ENCODE data around the gene BCDIN3D. TPM values are rescaled to one million over a fixed set of nuclear protein-coding genes. Genes with fewer than 3 reads are reported as not detected.
A peak's percentile ranks its signal among the peaks of the same experiment; 100 is the strongest.
"Not testable (repeated sequence)": the region's sequence is repeated elsewhere in the genome, so short reads cannot be mapped to it uniquely, and the experiment has no call there.

Gene BCDIN3D
- total and polyA plus RNA-seq, 5 donors from 2014 or later = 4.6 to 9.8 (median 8.6) TPM

DNA sequence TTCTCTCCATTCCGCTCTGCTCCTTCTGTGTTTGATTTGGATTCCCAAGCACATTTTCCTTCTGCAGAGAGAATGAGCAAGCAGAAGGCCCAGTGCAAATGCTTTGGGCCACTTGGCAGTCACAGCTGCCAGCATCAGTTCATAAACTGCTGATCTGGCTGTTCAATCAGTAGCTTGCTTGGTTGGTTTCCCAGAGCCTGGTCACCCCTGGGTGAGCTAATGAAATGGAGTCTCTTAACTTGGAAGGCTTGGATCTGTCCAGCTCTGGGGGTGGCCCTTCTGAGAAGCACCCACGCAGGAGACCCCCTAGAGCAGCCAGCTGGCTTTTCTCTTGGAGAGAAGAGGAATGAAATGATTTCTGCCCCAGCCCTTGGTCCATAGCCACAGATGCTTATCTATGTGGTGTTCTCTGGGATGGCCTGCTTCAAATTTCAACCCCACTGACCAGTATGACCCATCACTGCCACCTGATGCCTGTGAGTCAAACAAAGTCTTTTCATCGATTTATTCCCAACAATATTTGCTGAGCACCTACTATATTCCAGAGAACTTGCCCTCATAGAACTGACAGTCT lies 30.5 kb upstream of the BCDIN3D start:
- no peak overlapping the region for H3K4me3 ChIP-seq (ENCODE audit: low read depth, low read length)
- no peaks in the 10 kb centered on the region for H3K36me3 ChIP-seq (ENCODE audit: control insufficient read depth, insufficient read depth, low read length)
- no peaks in the 10 kb centered on the region for H3K9me3 ChIP-seq (ENCODE audit: control insufficient read depth in 2 of 2, low read length in 2 of 2)
- no peak overlapping the region for H3K27ac ChIP-seq (ENCODE audit: insufficient read depth, low read length, poor library complexity, severe bottlenecking)
- no peak for ATAC-seq (ENCODE audit: low read depth in 2 of 2)
- H3K36me3 Mint-ChIP-seq = no peaks in the 10 kb centered on the region
- H3K4me3 Mint-ChIP-seq = no peak overlapping the region
- H3K27me3 ChIP-seq (ENCODE audit: control insufficient read depth, insufficient read depth, low read length) = no peaks in the 10 kb centered on the region
- peaks cover 6% of the 10 kb centered on the region for H3K27me3 Mint-ChIP-seq
- no peaks in the 10 kb centered on the region for H3K4me1 ChIP-seq (ENCODE audit: control insufficient read depth, insufficient read depth, low read length, poor library complexity, severe bottlenecking)
- no peaks in the 10 kb centered on the region for H3K4me1 Mint-ChIP-seq
- H3K27ac Mint-ChIP-seq = no peak overlapping the region
- H3K9me3 Mint-ChIP-seq = peaks cover 0 to 5% (median 0%) of the 10 kb centered on the region in 7 donors
- DNase-seq = no peak

DNA sequence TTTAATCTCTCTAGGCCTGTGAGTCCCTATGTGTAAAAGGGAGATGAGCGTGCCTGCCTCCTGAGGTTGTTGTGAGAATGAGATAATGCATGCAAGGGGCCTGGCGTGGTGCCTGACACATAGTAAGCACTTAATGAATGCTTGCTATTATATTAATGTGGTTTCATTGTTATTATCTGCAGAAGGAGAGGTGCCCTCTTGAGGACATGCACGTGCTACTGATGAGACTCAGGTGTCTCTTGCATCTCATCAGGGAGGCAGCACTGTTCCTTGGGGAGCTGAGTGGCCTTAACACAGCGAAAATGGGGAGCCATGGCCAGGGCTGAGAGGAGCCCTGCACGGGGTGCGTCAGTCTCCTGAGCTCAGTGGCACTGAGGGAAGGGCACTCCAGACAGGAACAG lies 29.9 kb upstream of the BCDIN3D start:
- DNase-seq (no peak), ATAC-seq (ENCODE audit: low read depth in 2 of 2) (no peak)
- H3K9me3 Mint-ChIP-seq = peaks cover 0 to 2% (median 0%) of the 10 kb centered on the region in 7 donors
- Histone ChIP-seq H3K27ac (ENCODE audit: insufficient read depth, low read length, poor library complexity, severe bottlenecking) (no peak overlapping the region), H3K4me3 (ENCODE audit: low read depth, low read length) (no peak overlapping the region), H3K27me3 (ENCODE audit: control insufficient read depth, insufficient read depth, low read length) (no peaks in the 10 kb centered on the region), H3K9me3 (ENCODE audit: control insufficient read depth in 2 of 2, low read length in 2 of 2) (no peaks in the 10 kb centered on the region), H3K4me1 (ENCODE audit: control insufficient read depth, insufficient read depth, low read length, poor library complexity, severe bottlenecking) (no peaks in the 10 kb centered on the region), H3K36me3 (ENCODE audit: control insufficient read depth, insufficient read depth, low read length) (no peaks in the 10 kb centered on the region)
- no peaks in the 10 kb centered on the region for H3K4me1 Mint-ChIP-seq
- no peaks in the 10 kb centered on the region for H3K36me3 Mint-ChIP-seq
- H3K4me3 Mint-ChIP-seq = no peak overlapping the region
- no peak overlapping the region for H3K27ac Mint-ChIP-seq
- H3K27me3 Mint-ChIP-seq = peaks cover 8% of the 10 kb centered on the region

DNA sequence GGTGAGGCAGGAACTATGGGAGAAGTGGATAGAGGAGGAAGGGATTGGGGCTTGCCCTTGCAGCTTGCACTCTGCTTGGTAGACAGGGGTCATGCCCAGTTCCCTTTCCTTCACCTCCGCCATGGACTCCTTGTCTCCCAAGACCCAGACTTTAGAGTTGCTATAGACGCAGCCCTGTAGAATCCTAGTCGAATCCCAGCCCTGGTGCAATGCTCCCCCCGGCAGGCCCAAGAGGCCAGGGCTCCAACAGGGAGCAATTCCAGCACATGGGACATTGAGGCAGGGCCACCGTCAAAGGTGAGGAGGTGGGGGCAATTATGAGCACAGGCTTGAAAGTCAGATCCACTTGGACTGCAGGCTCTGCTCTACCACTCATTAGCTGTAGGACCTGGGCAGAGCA lies 29.5 kb upstream of the BCDIN3D start:
- ATAC-seq (ENCODE audit: low read depth in 2 of 2) = no peak
- no peak overlapping the region for H3K4me3 Mint-ChIP-seq

DNA sequence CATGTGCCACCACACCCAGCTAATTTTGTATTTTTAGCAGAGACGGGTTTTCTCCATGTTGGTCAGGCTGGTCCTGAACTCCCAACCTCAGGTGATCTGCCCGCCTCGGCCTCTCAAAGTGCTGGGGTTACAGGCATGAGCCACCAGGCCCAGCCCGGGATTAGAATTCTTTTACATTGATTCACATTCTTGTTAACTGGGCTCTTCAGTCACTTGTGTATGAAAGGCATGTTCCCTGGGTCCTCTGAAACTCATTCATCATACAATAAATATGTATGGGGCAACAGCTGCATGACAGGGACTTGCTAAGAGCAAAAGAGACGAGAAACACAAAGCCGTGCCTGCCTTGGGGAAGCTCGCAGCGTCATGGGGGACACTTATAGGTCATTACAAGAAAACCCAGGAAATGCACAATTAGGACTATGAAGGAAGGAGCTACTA lies 28.9 kb upstream of the BCDIN3D start:
- H3K36me3 ChIP-seq (ENCODE audit: control insufficient read depth, insufficient read depth, low read length); H3K9me3 ChIP-seq (ENCODE audit: control insufficient read depth in 2 of 2, low read length in 2 of 2); H3K36me3 Mint-ChIP-seq; ATAC-seq (ENCODE audit: low read depth in 2 of 2); H3K4me1 Mint-ChIP-seq; H3K27ac ChIP-seq (ENCODE audit: insufficient read depth, low read length, poor library complexity, severe bottlenecking); H3K4me1 ChIP-seq (ENCODE audit: control insufficient read depth, insufficient read depth, low read length, poor library complexity, severe bottlenecking); H3K9me3 Mint-ChIP-seq; H3K4me3 Mint-ChIP-seq; DNase-seq; H3K4me3 ChIP-seq (ENCODE audit: low read depth, low read length); H3K27me3 ChIP-seq (ENCODE audit: control insufficient read depth, insufficient read depth, low read length): not testable (repeated sequence)
- Mint-ChIP-seq H3K27ac (peak overlapping the region in 1 of 3 donors; percentile 3), H3K27me3 (peaks cover 10% of the 10 kb centered on the region)

More for the DNA sequence above, 29.5 kb upstream of the BCDIN3D start:
- Histone ChIP-seq H3K36me3 (ENCODE audit: control insufficient read depth, insufficient read depth, low read length) (no peaks in the 10 kb centered on the region), H3K27ac (ENCODE audit: insufficient read depth, low read length, poor library complexity, severe bottlenecking) (no peak overlapping the region), H3K4me3 (ENCODE audit: low read depth, low read length) (no peak overlapping the region), H3K9me3 (ENCODE audit: control insufficient read depth in 2 of 2, low read length in 2 of 2) (no peaks in the 10 kb centered on the region), H3K27me3 (ENCODE audit: control insufficient read depth, insufficient read depth, low read length) (no peaks in the 10 kb centered on the region), H3K4me1 (ENCODE audit: control insufficient read depth, insufficient read depth, low read length, poor library complexity, severe bottlenecking) (no peaks in the 10 kb centered on the region)
- Mint-ChIP-seq H3K27ac (peak overlapping the region in 1 of 3 donors; percentile 3), H3K9me3 (no peaks in the 10 kb centered on the region), H3K4me1 (no peaks in the 10 kb centered on the region), H3K27me3 (peaks cover 10% of the 10 kb centered on the region), H3K36me3 (no peaks in the 10 kb centered on the region)
- no peak for DNase-seq

DNA sequence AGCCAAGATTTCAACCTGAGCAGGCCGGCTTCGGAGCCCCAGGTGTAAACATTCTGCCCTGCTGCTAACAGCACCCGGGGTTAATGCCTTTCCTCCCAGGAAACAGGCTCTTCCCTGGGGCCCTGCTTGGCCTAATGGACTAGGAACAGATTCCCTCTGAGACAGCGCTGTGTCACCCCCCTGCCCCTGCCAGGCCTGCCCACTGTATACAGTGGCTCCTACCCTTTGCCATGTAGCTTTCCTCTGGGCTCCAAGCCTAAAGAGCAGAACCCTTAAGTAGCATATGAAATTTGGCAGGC lies 28.3 kb upstream of the BCDIN3D start:
- ATAC-seq (ENCODE audit: low read depth in 2 of 2) = no peak
- Histone ChIP-seq H3K36me3 (ENCODE audit: control insufficient read depth, insufficient read depth, low read length) (no peaks in the 10 kb centered on the region), H3K4me1 (ENCODE audit: control insufficient read depth, insufficient read depth, low read length, poor library complexity, severe bottlenecking) (no peaks in the 10 kb centered on the region), H3K27ac (ENCODE audit: insufficient read depth, low read length, poor library complexity, severe bottlenecking) (no peak overlapping the region), H3K27me3 (ENCODE audit: control insufficient read depth, insufficient read depth, low read length) (no peaks in the 10 kb centered on the region), H3K9me3 (ENCODE audit: control insufficient read depth in 2 of 2, low read length in 2 of 2) (no peaks in the 10 kb centered on the region), H3K4me3 (ENCODE audit: low read depth, low read length) (no peak overlapping the region)
- Mint-ChIP-seq H3K36me3 (no peaks in the 10 kb centered on the region), H3K4me3 (no peak overlapping the region), H3K4me1 (no peaks in the 10 kb centered on the region), H3K27ac (no peak overlapping the region), H3K9me3 (no peaks in the 10 kb centered on the region), H3K27me3 (peaks cover 10% of the 10 kb centered on the region)
- no peak for DNase-seq

DNA sequence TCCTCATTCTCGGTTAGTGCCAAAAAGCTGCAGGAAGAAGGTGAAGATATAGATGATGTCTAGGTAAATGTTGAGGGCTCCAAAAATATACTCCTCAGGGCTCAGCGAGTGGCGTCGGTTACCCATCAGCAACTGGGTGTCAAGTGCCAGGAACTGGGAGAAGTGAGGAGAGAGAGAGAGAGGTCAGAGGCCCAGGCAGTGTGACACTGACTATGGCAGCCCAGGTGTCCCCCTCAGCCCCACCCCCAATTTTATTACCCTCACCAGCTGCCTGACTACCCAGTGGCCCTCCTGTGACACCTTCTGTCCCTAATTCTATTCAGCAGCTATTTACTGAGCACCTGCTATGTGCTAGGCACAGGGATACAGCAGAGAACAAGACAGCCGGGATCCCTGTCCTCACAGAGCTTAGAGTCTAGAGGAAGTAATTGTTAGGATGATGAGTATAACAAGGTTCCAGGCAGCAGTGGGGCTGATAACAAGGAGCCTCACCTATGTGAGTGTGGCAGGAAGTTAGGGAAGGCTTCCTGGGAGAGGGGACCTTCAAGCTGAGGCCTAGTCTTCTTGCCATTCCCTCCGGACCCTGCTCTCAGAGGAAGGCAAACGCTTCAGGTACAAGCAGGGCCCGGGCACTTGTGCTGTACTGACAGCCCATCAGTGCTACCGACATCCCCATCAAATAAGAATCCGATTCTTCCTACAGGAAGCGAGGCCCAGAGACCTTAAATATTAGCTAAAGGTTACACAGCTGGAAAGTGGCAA lies 27.8 kb upstream of the BCDIN3D start:
- no peaks in the 10 kb centered on the region for H3K4me1 Mint-ChIP-seq
- Histone ChIP-seq H3K4me1 (ENCODE audit: control insufficient read depth, insufficient read depth, low read length, poor library complexity, severe bottlenecking) (no peaks in the 10 kb centered on the region), H3K27ac (ENCODE audit: insufficient read depth, low read length, poor library complexity, severe bottlenecking) (no peak overlapping the region), H3K27me3 (ENCODE audit: control insufficient read depth, insufficient read depth, low read length) (no peaks in the 10 kb centered on the region), H3K36me3 (ENCODE audit: control insufficient read depth, insufficient read depth, low read length) (no peaks in the 10 kb centered on the region), H3K4me3 (ENCODE audit: low read depth, low read length) (no peak overlapping the region), H3K9me3 (ENCODE audit: control insufficient read depth in 2 of 2, low read length in 2 of 2) (no peaks in the 10 kb centered on the region)
- H3K36me3 Mint-ChIP-seq = no peaks in the 10 kb centered on the region
- peaks cover 0 to 2% (median 0%) of the 10 kb centered on the region in 7 donors for H3K9me3 Mint-ChIP-seq
- peaks cover 12% of the 10 kb centered on the region for H3K27me3 Mint-ChIP-seq
- DNase-seq = no peak
- no peak overlapping the region for H3K4me3 Mint-ChIP-seq
- no peak for ATAC-seq (ENCODE audit: low read depth in 2 of 2)
- no peak overlapping the region for H3K27ac Mint-ChIP-seq

DNA sequence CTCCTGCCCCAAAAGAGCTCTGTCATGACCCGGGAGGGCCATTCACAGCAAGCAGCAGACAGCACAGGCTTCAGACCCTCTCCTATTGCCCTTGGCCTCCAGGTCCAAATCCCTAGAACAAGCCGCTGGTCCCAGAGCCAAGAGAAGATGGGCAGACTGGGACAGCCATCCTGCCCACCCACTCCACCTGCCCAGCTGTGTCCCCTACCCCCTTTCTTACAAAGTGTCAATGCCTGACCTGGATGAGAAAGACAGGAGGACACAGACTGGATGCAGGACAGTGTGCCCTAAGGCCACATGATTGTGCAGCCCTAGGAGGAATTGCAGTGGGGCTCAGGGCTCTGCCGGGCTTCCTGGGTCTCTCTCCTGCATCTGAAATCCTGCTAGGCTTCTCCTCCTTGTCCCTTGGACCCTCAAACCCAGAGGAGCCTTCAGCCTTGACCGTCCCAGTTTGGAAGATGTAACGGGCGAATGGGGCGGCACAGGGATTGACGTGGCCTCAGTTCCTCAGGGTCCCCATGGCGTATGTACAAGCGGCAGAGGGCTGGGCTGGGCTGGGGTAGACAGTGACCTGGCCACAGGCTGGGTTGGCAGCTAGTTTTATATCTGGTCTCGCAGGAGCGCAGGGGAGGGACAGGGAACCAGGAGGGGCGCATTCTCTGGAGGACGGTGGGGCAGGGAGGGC lies 27.1 kb upstream of the BCDIN3D start:
- Mint-ChIP-seq H3K36me3 (no peaks in the 10 kb centered on the region), H3K27me3 (peaks cover 15% of the 10 kb centered on the region), H3K4me1 (no peaks in the 10 kb centered on the region), H3K4me3 (no peak overlapping the region), H3K27ac (no peak overlapping the region), H3K9me3 (peaks cover 0 to 2% (median 0%) of the 10 kb centered on the region in 7 donors)
- DNase-seq (no peak), ATAC-seq (ENCODE audit: low read depth in 2 of 2) (no peak)
- Histone ChIP-seq H3K4me1 (ENCODE audit: control insufficient read depth, insufficient read depth, low read length, poor library complexity, severe bottlenecking) (no peaks in the 10 kb centered on the region), H3K4me3 (ENCODE audit: low read depth, low read length) (no peak overlapping the region), H3K27me3 (ENCODE audit: control insufficient read depth, insufficient read depth, low read length) (no peaks in the 10 kb centered on the region), H3K36me3 (ENCODE audit: control insufficient read depth, insufficient read depth, low read length) (no peaks in the 10 kb centered on the region), H3K27ac (ENCODE audit: insufficient read depth, low read length, poor library complexity, severe bottlenecking) (no peak overlapping the region), H3K9me3 (ENCODE audit: control insufficient read depth in 2 of 2, low read length in 2 of 2) (no peaks in the 10 kb centered on the region)

All from CD4-positive, CD25-positive, alpha-beta regulatory T cell (primary cell).